Epithelial cell of proximal tubule (primary cell): Measurements from ENCODE around the gene SLCO2A1. TPM values are rescaled to one million over a fixed set of nuclear protein-coding genes. Genes with fewer than 3 reads are reported as not detected.
A peak's percentile ranks its signal among the peaks of the same experiment; 100 is the strongest.

Source experiments
- DNase-seq: peaks from one replicate; pipeline ENCODE4 v3.0.0-alpha.2; 2011; ENCODE audit warnings: low read depth
- H3K4me3 ChIP-seq: 2 replicates; pipeline ENCODE4 v1.5.1; 2011; ENCODE audit warnings: low read depth, mild to moderate bottlenecking, low read length
- total RNA-seq: library from RNA; depleted of rRNA; stranded (reverse); fragments of >200 nt; gene quantifications from 2 replicates; pipeline ENCODE4 v1.2.3, GENCODE V29; 2015
- TF ChIP-seq, protein P1 (sequence below): conservative IDR thresholded peaks from 2 replicates; pipeline ENCODE4 v1.5.1; 2012; ENCODE audit warnings: low read depth, mild to moderate bottlenecking, low read length

Gene SLCO2A1
- total RNA-seq, 1 donor from 2014 or later, result 0.75 TPM

DNA sequence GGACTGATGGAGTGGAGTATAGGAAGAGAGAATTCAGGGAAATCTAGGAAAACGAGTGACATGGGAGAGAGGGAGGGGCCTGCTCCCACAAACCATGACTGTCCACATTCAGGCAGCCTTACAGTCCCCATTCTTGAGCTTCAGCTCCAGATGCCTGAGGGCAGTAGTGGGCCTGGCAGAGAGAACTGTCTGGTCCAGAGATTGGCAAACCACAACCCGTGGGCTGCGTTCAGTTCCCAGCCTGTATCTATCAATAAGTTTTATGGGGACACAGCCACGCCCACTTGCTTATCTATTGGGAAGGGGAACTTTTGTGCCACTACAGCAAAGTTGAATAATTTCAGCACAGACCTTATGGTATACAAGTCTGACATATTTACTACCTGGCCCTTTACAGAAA lies 63.8 kb downstream of the SLCO2A1 start:
- DNase-seq, result no peak
- H3K4me3 ChIP-seq, result no peak overlapping the region
- TF ChIP-seq, protein P1, sequence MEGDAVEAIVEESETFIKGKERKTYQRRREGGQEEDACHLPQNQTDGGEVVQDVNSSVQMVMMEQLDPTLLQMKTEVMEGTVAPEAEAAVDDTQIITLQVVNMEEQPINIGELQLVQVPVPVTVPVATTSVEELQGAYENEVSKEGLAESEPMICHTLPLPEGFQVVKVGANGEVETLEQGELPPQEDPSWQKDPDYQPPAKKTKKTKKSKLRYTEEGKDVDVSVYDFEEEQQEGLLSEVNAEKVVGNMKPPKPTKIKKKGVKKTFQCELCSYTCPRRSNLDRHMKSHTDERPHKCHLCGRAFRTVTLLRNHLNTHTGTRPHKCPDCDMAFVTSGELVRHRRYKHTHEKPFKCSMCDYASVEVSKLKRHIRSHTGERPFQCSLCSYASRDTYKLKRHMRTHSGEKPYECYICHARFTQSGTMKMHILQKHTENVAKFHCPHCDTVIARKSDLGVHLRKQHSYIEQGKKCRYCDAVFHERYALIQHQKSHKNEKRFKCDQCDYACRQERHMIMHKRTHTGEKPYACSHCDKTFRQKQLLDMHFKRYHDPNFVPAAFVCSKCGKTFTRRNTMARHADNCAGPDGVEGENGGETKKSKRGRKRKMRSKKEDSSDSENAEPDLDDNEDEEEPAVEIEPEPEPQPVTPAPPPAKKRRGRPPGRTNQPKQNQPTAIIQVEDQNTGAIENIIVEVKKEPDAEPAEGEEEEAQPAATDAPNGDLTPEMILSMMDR, result no peak

DNA sequence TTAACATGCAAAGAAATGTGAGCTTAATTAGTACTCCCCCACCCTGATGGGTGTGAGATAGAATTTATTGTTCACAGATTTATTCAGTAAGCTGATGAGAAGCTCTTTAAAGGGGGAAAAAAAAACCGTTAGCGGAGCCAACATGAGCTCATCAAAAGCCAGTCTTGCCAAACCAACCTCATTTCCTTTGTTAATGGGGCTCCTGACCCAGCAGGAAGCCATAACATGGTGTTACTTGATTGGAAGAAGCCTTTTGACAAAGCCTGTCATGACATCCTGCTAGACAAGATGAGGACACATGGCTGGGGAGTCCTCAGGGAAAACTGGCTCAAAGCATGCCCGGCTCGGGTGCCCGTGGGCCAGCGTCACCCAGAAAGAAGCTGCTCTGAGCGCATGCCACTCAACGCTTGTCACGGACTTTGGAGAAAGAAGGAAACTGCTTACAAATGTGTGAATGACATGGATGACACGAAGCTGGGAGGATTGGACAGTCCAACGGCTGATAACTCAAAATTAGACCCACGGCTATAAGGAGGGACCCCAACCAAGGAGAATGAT lies 64.6 kb downstream of the SLCO2A1 start:
- no peak overlapping the region for H3K4me3 ChIP-seq
- TF ChIP-seq, protein P1, result no peak
- DNase-seq, result no peak

DNA sequence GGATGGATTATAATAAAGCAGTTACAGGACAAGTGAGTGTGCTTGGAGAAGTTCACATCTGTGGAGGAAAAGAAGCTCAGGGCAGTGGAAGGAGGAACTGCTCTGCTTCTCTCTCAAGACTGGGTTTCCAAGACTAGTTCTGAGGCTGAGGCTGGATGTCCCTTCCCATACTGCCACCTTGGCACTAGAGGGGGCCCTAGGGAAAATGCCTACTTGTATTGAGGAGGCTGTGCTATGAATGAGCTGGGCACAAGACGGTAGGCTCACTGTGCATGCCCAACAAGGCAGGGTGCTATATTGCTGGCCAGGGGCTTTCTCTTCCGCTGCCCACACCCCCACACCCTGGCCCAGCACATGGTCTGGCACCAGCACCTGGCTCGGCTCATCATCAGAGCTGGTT lies 65.2 kb downstream of the SLCO2A1 start:
- H3K4me3 ChIP-seq, result no peak overlapping the region
- DNase-seq, result no peak
- TF ChIP-seq, protein P1, result peak; percentile 62

DNA sequence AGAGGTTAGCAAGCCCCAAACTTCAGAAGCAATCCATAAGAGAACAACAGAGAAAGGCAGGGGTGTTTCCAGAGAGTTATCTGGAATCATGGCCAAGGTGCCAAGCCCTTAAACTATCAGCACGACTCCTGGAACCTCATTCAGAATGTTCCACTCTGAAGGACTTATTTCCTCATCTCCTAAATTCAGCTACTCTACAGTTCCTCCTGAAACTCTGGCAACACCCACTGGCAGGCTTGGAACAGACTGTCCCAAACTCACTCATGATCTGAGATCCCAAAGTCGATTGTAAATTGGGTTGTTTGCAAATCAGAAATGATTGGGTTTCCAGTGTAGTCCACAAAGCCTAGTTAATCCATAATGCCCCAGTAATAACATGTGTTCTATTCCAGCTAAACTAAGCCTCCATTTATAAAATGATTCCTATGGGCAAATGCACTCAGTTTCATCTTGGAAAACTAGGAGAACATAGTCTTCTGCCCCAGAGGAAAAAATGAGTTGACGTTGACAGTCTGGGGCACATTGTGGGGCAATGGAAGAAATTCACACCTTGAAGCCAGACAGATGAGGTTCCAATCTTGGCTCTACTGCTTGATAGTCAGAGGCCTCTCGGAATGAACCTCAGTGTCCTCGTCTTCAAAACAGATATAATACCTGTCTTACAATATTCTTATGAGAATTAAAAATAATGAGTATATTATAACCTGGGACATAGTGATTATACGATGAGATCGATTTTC lies 65.9 kb downstream of the SLCO2A1 start:
- H3K4me3 ChIP-seq, result no peak overlapping the region
- DNase-seq, result no peak
- TF ChIP-seq, protein P1, result no peak

DNA sequence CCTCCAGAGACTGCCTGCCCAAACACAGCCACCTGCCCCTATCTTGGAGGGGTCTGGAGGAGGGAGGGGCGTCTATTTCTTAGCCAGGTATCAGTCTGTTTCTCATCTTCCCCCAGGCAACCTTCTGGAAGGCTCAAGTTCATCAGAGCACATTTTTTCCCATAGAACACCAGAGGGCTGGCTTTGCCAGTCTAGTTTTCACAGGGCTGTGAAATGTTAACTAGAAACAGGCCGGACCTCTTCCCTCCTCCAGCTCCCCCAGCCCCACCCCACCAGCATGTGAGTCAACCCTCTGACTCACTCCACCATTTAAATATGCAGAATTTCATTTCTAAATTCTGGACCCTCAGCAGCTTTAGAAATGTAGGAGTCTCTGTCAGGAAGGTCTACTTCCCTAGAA lies 66.9 kb downstream of the SLCO2A1 start:
- TF ChIP-seq, protein P1, result peak; percentile 34
- DNase-seq, result no peak
- H3K4me3 ChIP-seq, result no peak overlapping the region

DNA sequence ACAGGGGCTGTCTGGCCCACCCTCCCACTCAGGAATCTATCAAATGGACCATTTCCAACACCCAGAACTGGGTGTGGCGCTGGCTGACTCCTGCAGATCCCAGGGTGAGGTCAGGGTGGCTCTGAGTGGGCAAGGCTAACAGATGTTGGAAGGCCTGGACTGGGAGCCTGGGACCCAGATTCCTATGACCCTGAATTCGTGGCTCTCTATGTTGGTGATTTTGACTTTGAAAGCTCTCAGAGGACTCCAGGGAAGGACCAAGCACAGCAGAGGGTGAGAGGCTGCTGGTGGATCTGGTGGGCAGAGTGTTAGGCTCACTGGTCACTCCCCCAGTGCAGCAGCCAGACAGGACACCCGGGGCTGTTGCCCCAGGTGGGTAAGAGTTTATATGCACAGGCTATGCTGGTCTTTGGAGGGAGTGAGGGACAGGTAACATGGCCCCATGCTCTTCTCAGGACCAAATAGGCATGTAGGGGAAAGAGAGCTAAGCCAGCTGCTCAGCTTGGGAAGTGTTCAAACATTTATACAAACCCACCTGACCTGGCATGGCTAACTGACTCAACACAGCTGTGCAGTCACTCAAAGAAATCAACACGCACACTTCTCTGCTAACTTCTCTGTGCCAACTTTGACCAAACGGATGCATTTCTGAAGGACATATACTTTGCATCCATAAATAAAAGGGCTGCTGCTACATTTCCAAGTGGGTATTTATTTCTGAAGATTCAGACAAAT lies 71.5 kb downstream of the SLCO2A1 start:
- no peak overlapping the region for H3K4me3 ChIP-seq
- no peak for DNase-seq
- TF ChIP-seq, protein P1, result no peak
